Tibial nerve (tissue), 4 donors: ENCODE results near the gene ANXA8. TPM values are rescaled to one million over a fixed set of nuclear protein-coding genes. Genes with fewer than 3 reads are reported as not detected.

ENCODE experiments used
- DNase-seq, 2 donors: peaks; one replicate each; pipeline ENCODE4 v3.0.0-alpha.2; 2019; ENCODE audit warnings: low spot score in 2 of 2
- H3K27ac ChIP-seq, 4 donors: fragments of 200-600 bp; sonication (generic) in 3 of 4; one replicate each; pipeline ENCODE4 v1.5.1; 2017 to 2019; ENCODE audit warnings: mild to moderate bottlenecking in 1 of 4
- H3K27me3 ChIP-seq, 2 donors: fragments of 200-600 bp; sonication (generic) in 1 of 2; one replicate each; pipeline versions ENCODE4 v1.5.1 to v1.6.0; 2017 to 2019
- H3K36me3 ChIP-seq, 3 donors: fragments of 200-600 bp; sonication (generic); one replicate each; pipeline ENCODE4 v1.5.1; 2018 to 2019
- H3K4me1 ChIP-seq, 4 donors: fragments of 200-600 bp; sonication (generic) in 3 of 4; one replicate each; pipeline ENCODE4 v1.5.1; 2017 to 2019
- H3K4me3 ChIP-seq, 4 donors: fragments of 200-600 bp; sonication (generic) in 3 of 4; one replicate each; pipeline ENCODE4 v1.5.1; 2017 to 2019; ENCODE audit warnings: mild to moderate bottlenecking in 1 of 4, moderate library complexity in 1 of 4
- H3K9me3 ChIP-seq, 4 donors: fragments of 200-600 bp; sonication (generic) in 3 of 4; one replicate each; pipeline ENCODE4 v1.5.1; 2017 to 2019
- CTCF ChIP-seq, 5 experiments: fragments of 200-600 bp in 3 of 5; fragments of 450-650 bp in 2 of 5; sonication (generic) in 3 of 5; IDR thresholded peaks; one replicate each; pipeline ENCODE4 v1.5.1; 2016 to 2019; ENCODE audit warnings: antibody characterized with exemption in 5 of 5, mild to moderate bottlenecking in 3 of 5, moderate library complexity in 2 of 5
- EP300 ChIP-seq, 2 donors: sonication (generic); formaldehyde crosslinking; IDR thresholded peaks; one replicate each; pipeline ENCODE4 v1.6.1; 2017; ENCODE audit warnings: antibody characterized with exemption in 2 of 2, mild to moderate bottlenecking in 1 of 2
- POLR2A ChIP-seq, 2 donors: fragments of 450-650 bp; IDR thresholded peaks; one replicate each; pipeline ENCODE4 v1.6.1; 2017; ENCODE audit warnings: antibody characterized with exemption in 2 of 2, mild to moderate bottlenecking in 2 of 2, moderate library complexity in 2 of 2
- WGBS, 2 donors: methylation state at CpG; one replicate each; pipeline ENCODE4 v1.1.5; 2018; 5-methylcytosine and 5-hydroxymethylcytosine counted together
- total RNA-seq, 4 donors: library from RNA; depleted of rRNA; stranded (reverse); fragments of >200 nt; gene quantifications; one replicate each; pipeline ENCODE4 v1.1.0, GENCODE V29; 2016

Gene ANXA8
- total RNA-seq, 4 donors from 2014 or later = 0.30 to 9.8 (median 4.2) TPM

GRCh38 chr10:47435081-47435480 is 48.8 kb downstream of the ANXA8 start:
- DNase-seq = no peak
- no peaks in the 10 kb centered on the region for H3K36me3 ChIP-seq

GRCh38 chr10:47425813-47426419 is 58.0 kb downstream of the ANXA8 start:
- WGBS, 2 donors = 83 to 93% methylated on average over 4 of the region's 4 CpGs
- no peak for TF ChIP-seq EP300 (IDR thresholded peaks at IDR 0.05)
- no peak for TF ChIP-seq CTCF (IDR thresholded peaks at IDR 0.05)
- no peak for TF ChIP-seq POLR2A (IDR thresholded peaks at IDR 0.05)
- no peaks in the 10 kb centered on the region for H3K36me3 ChIP-seq
- no peaks in the 10 kb centered on the region for H3K27me3 ChIP-seq
- DNase-seq = no peak
- no peak overlapping the region for H3K4me3 ChIP-seq
- H3K9me3 ChIP-seq = peaks cover 0 to 18% (median 0%) of the 10 kb centered on the region in 4 donors
- H3K4me1 ChIP-seq = no peaks in the 10 kb centered on the region
- no peak overlapping the region for H3K27ac ChIP-seq

More at GRCh38 chr10:47435081-47435480, 48.8 kb downstream of the ANXA8 start:
- TF ChIP-seq EP300 (IDR thresholded peaks at IDR 0.05) (no peak), CTCF (IDR thresholded peaks at IDR 0.05) (no peak)
- no peak overlapping the region for H3K4me3 ChIP-seq
- no peak overlapping the region for H3K27ac ChIP-seq
- H3K9me3 ChIP-seq = peaks cover 0 to 36% (median 0%) of the 10 kb centered on the region in 4 donors
- H3K4me1 ChIP-seq = no peaks in the 10 kb centered on the region
- no peaks in the 10 kb centered on the region for H3K27me3 ChIP-seq

GRCh38 chr10:47424231-47424630 is 59.7 kb downstream of the ANXA8 start:
- Histone ChIP-seq H3K27me3 (no peaks in the 10 kb centered on the region), H3K27ac (no peak overlapping the region), H3K9me3 (peaks cover 0 to 17% (median 0%) of the 10 kb centered on the region in 4 donors), H3K36me3 (no peaks in the 10 kb centered on the region), H3K4me1 (no peaks in the 10 kb centered on the region), H3K4me3 (no peak overlapping the region)
- 51 to 56% methylated on average over 8 of the region's 8 CpGs for WGBS, 2 donors
- no peak for TF ChIP-seq EP300 (IDR thresholded peaks at IDR 0.05)
- TF ChIP-seq POLR2A (IDR thresholded peaks at IDR 0.05) = no peak
- TF ChIP-seq CTCF (IDR thresholded peaks at IDR 0.05) = no peak
- no peak for DNase-seq

DNA sequence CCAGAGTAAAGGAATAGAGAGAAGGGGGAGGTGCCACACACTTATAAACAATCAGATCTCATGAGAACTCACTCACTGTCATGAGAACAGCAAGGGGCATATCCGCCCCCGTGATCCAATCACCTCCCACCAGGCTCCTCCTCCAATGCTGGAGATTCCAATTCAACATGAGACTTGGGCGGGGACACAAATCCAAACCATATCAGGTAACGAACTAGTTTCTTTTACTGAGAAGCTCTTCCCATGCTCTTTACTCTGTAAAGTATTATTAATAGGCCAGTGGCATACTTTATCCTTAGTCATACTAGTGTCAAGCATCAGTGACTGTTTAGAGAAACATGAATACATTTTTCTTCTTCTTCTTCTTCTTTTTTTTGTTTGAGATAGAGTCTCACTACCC is 60.4 kb downstream of the ANXA8 start:
- DNase-seq = no peak
- 85 to 91% methylated on average over 4 of the region's 4 CpGs for WGBS, 2 donors

More for the DNA sequence above, 60.4 kb downstream of the ANXA8 start:
- H3K27ac ChIP-seq = no peak overlapping the region
- H3K9me3 ChIP-seq = peaks cover 0 to 10% (median 0%) of the 10 kb centered on the region in 4 donors
- H3K27me3 ChIP-seq = no peaks in the 10 kb centered on the region
- no peaks in the 10 kb centered on the region for H3K36me3 ChIP-seq
- no peaks in the 10 kb centered on the region for H3K4me1 ChIP-seq
- no peak overlapping the region for H3K4me3 ChIP-seq
- TF ChIP-seq CTCF (IDR thresholded peaks at IDR 0.05) = no peak
- no peak for TF ChIP-seq POLR2A (IDR thresholded peaks at IDR 0.05)
- no peak for TF ChIP-seq EP300 (IDR thresholded peaks at IDR 0.05)
